NB4 (cell line): ENCODE data around the gene MRPS2.

ENCODE experiments used
- CTCF ChIP-seq: IDR thresholded peaks from one replicate; pipeline ENCODE4 v1.5.1; 2012; ENCODE audit warnings: low read depth, low read length
- POLR2A ChIP-seq: IDR thresholded peaks from 2 replicates; pipeline ENCODE4 v1.6.1; 2011; ENCODE audit warnings: mild to moderate bottlenecking; ENCODE audit not compliant: insufficient read length; ENCODE audit errors: extremely low read depth

- TF ChIP-seq CTCF (no peak), POLR2A (no peak)
These were observed 12.5 kb upstream of the MRPS2 start for GRCh38 chr9:135488013-135488330.
